Measurements from ENCODE around the gene AIM2.

The AIM2 gene

DNA sequence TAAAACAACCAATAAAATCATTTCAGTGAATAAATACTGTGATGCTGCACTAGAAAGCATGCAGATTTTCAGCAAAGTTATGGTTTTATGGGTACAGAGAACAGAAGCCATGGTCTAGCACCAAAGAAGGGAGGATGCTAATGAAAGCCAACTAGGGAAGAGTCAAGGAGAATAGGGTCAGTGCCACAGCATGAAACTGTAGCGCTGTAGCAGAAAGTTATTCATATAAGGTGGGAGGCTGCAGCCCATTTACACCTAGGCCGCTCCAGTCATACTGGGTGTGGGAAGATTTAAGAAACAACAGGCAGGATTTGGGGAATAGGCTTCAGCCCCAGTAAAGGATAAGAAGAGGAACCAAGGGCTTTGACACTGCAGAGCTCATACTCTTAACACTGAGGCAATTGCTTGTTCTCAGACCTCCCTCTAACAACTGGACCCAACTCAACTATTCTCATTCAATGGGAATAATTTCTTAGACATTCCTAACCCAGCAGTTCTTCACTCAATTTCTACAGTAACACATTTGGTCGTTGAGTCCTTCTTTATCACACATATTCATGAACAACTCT, 62.5 kb downstream of the AIM2 start:
- DNase-seq, result no peak

GRCh38 chr1:159012495-159012894, 64.1 kb downstream of the AIM2 start:
- DNase-seq, result no peak
